HG03175 (cell line): ENCODE data around the gene KLHL7.
"Not testable (repeated sequence)": the region's sequence is repeated elsewhere in the genome, so short reads cannot be mapped to it uniquely, and the experiment has no call there.

ENCODE experiments used
- ATAC-seq: cut with Tn5 transposase; IDR thresholded peaks from one replicate; pipeline ENCODE4 v1.9.1; 2021; ENCODE audit warnings: mild to moderate bottlenecking, moderate library complexity; ENCODE audit not compliant: unreplicated experiment

The KLHL7 gene

DNA sequence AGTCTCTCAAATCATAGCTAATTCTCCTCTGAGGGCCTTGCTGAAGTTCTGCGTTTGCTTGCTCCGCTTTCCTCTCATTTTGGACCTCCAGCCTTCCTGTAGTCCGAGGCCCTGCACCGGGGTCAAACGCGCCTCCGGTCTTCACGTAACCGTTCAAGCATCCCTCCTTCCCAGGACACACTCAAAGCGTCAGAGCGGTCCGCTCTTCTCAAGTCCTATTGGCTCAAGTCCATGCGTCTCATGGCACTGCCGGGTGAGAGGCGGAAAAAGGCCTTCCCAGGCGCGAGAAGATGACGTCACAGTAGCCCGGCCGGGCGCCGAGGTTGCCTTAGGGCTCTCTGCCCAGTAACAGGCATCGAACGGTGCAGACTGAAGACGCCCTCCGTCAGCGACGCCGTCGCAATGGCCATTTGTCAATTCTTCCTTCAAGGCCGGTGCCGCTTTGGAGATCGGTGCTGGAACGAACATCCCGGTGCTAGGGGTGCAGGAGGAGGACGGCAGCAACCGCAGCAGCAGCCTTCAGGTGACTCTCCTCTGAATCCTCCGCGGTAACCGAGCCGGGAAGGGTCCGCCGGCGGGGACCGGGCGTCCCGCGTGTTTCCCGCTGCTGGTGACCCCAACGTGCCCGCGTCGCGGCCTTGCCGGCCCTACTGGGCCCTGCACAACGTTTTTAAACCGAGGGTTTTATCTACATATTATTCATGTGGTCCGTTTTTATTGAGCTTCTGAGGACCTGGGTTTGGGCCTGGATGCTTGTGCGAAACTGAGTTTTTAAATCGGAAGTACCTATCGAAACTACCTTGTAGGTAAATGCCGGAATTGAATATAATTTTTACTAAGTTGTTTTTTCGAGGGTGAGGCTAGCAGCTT, 76.3 kb downstream of the KLHL7 start, which contains the start of gene NUP42:
NUP42 (plus strand) TSS at position 365 of the 870 bp plus-strand sequence; CDS start at position 403, 38 bp downstream.
- ATAC-seq, result peak; percentile 94

DNA sequence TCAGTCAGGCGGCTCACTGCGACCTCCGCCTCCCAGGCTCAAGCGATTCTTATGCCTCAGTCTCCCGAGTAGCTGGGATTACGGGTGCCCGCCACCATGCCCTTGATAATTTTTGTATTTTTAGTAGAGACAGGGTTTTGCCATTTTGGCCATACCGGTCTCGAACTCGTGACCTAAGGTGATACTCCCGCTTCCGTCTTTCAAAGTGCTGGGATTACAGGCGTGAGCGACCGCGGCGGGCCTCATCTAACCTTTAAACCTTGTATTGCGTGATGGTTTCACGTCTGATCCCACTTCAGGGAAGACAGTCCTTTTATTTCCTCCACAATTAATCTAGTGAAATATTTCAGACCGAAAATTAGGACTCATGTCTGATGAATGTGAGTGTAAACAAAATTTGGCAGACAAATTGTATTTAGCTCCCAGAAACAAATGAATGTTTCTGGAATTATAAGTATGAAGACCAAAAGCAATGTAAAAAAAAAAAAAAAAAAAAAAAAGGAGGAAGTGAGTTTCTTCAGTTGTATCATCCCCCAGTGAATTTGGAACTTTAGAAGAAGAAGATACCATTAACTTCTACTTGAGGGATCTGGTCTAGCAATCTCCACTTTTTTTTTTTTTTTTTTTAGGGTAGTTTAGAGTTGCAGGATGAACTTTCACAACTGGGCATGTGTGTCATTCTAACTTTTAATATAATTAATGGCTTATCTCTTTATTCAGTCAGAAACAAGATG, 77.9 kb downstream of the KLHL7 start:
- ATAC-seq, result no peak

DNA sequence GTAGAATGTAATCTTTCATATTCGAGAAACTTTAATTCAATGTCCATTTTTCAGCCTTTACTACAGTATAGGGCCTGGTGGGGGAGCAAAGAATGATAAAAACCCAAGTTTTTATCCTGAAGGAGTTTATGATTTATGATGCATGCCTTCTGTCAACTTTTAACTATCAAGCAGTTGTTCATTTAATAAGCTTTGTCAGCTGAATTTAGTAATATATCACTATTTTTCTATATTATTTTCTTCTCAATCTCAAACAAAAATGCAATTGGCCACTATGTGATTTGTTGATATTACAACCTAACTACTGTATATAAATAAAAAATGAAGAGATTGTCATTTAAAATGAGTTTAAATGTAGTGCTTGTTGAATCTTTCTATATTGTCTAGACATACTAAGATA, 78.7 kb downstream of the KLHL7 start:
- ATAC-seq, result no peak

DNA sequence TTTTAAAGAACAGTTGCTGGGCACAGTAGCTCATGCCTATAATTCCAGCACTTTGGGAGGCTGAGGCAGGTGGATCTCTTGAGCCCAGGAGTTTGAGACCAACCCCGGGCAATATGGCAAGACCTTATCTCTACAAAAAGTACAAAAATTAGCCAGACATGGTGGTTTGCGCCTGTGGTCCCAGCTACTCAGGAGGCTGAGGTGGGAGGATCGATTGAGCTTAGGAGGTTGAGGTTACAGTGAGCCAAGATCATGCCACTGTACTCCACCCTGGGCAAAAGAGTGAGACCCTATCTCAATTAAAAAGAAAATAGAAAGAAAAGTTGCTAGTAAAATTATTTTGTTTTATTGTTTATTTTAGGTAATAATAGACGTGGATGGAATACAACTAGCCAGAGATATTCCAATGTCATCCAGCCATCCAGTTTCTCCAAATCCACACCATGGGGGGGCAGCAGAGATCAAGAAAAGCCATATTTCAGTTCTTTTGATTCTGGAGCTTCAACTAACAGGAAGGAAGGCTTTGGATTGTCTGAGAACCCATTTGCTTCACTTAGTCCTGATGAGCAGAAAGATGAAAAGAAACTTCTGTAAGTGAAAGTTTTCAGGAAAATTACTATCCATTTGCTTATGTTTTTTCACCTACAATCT, 79.2 kb downstream of the KLHL7 start:
- ATAC-seq, result no peak

DNA sequence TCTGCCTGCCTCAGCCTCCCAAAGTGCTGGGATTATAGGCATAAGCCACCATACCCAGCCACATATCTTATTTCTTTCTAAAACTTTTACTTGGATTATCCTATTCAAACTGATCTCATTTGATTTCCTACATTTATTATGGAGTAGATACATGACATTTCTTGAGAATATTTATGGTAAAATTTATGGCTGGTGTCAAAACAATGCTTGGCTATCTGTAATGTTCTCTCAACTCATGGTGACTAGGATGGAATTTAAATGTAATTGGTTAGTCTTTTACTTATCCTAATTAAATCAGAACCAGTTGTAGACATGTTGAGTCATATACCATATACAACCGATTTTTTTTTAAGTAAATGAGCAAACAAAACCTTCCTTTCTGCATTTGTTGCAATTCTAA, 80.4 kb downstream of the KLHL7 start:
- no peak for ATAC-seq

DNA sequence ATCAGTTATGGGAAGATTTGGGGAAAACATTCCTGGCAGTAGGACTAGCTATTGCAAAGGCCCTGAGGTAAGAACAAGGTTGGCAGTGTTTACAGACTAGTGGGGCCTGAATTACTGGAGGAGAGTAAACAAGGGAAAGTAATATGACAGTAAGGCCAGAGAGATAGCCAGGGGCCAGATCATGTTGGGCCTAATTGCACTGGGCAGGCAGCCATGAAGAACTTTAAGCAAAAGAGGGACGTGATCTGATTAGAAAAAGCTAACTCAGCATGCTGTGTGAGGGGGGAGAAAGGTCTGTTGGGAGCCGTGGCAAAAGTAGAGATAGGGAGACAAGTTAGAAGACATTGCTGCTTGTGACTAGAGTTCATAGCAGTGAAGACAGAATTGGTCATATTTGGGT, 85.4 kb downstream of the KLHL7 start:
- ATAC-seq, result no peak

DNA sequence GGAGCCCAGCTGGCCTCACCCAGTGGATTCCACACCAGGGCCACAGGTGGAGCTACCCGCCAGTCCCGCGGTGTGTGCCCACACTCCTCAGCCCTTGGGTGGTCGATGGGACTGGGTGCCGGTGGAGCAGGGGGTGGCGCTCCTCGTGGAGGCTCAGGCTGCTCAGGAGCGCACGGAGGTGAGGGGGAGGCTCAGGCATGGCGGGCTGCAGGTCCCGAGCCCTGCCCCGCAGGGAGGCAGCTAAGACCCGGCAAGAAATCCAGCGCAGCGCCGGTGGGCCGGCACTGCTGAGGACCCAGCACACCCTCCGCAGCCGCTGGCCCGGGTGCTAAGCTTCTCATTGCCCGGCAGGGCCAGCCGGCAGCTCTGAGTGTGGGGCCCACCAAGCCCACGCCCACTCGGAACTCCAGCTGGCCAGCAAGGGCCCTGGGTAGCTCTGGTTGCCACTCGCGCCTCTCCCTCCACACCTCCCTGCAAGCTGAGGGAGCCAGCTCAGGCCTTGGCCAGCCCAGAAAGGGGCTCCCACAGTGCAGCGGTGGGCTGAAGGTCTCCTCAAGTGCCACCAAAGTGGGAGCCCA, 88.2 kb downstream of the KLHL7 start:
- ATAC-seq, result not testable (repeated sequence)

DNA sequence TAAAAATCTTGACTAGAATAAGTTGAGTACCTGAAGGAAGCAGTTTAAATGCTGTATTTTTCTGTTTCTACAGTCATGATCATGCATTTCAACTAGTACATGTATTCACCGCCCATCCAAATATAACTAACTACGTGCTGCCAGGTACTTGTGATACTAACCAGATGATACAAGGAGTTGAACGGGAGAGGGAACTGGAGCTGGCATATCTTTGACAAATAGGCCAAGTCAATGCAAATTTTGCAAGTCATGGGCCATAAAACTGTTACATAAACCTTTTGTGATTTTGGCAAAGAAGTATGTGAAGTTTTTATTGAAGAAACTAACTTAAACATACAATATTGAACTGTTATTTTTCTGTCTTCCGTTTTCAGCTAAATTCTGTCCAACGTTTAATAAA, 90.7 kb downstream of the KLHL7 start:
- no peak for ATAC-seq

DNA sequence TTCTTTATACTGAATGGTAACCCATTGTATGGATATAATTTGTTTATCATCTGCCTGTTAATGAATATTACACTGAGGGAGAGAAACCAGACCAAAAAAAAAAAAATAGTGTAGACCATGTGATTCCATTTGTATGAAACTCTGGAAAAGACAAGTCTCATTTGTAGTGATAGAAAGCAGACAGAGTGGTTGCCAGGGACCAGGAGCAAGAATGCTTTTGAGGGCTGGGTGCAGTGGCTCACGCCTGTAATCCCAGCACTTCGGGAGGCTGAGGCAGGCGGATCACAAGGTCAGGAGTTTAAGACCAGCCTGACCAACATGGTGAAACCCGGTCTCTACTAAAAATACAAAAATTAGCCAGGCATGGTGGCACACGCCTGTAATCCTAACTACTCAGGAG, 92.2 kb downstream of the KLHL7 start:
- ATAC-seq, result not testable (repeated sequence)

DNA sequence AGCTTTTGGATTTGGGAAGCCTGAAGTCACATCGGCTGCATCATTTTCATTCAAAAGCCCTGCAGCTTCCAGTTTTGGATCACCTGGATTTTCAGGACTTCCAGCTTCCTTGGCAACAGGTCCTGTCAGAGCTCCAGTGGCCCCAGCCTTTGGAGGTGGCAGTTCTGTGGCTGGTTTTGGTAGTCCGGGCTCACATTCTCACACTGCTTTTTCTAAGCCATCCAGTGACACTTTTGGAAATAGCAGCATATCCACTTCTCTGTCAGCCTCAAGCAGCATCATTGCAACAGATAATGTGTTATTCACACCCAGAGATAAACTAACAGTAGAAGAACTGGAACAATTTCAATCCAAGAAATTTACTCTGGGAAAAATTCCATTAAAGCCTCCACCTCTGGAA, 94.7 kb downstream of the KLHL7 start:
- ATAC-seq, result no peak

DNA sequence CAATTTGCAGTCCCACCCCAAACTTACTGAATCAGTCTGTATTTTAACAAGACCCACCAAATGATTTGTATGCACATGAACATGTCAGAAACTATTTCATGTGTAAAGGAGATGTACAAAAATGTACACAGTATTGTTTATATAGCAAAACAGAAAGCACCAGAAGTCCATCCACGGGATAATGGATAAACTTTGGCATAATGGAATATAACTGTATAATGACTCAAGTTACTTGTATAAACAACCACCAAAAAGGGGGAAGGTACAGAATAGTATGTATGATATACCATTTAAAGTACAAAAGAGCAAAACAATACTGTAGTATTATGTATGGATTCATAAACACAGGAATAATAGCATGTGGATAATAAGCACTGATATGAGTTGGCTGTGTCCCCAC, 98.7 kb downstream of the KLHL7 start:
- no peak for ATAC-seq

DNA sequence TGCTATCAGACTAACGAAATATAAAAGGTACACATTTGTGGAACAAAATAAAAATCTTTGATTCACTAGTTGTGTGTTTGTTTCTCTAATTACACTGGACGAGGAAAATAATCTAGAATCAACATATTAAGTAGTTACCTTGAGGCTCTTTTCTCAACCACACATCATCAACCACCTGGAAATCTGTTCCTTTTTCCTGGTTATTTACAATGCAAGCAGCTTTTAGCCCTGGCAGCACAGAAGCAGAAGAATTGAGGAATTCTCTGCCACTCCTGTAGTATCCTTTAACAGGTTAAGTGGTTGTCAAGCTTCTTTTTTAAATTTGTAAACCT, 100.0 kb downstream of the KLHL7 start:
- no peak for ATAC-seq

DNA sequence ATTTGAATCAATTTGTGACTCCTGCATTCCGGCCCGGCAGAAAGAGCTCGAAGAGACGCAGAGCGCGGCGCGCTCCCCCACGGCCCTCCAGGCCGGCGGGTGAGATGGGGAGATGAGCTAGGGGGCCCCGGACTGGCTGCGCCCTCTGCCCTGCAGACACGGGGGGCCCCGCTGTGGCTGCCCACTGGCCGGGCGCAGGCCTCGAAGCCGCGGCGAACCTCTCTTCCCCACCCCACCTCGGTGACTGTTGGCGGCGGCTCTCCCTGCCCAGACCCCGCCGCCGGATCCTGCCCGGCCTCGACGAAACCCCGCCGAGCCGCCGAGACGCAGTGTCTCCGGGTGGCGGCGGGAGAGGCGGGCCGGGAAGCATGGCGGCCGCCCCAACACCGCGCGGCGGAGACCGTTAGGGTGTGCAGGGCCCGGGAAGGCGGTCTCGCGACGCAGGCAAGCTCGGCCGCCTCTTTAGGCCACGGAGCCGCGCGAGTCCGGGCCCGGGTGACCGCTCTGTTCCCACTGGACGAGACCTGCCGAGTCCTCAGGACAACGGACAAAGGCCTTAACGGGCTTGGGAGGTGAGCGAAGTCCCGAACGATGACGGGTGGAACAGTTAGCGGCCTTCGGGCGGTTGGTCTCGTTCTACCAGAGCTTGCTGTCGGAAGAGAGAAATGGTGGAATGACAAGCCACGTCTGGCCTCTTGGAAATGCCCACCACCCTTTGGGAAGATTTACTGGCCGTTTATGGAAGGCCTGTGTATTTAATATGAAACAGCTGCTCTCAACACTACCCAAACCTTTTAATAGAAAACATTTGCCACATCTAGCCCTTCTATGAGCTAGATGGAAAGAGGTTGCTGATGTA, 100.6 kb downstream of the KLHL7 start:
- no peak for ATAC-seq

DNA sequence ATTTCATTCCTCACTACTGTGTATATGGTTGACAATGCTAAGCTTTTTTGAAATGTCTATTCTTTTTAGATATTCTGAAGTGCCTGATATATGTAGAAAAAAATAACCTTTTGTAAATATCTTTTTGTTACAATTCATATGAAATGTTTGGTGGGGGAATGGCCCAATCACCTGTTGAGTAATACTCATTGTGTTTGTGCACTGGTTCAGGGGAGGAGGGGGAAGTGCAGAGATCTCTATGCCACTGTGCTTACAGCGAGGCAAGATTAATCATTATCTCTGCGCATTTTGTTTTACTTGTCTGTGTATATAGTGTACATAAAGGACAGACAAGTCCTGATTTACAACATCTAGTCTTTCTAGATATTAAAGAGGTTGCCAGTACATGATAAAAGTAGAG, 101.4 kb downstream of the KLHL7 start:
- ATAC-seq, result no peak

DNA sequence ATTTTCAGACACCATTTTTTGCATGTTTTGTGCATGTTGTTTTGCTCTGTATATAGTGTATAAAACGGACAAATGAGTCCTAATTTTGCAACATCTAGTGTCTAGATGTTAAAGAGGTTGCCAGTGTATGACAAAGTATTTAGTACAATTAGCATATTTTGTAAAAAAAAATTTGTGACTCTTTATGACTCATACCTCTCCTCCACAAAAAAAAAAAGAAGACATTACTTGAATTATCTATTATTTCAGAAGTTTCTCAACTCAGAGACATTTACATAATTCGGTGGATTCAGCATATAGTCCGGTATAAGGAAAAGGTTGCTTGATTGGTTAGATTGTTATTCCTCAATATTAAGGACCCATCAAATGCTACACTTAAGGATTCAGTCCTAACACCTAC, 102.3 kb downstream of the KLHL7 start:
- no peak for ATAC-seq

DNA sequence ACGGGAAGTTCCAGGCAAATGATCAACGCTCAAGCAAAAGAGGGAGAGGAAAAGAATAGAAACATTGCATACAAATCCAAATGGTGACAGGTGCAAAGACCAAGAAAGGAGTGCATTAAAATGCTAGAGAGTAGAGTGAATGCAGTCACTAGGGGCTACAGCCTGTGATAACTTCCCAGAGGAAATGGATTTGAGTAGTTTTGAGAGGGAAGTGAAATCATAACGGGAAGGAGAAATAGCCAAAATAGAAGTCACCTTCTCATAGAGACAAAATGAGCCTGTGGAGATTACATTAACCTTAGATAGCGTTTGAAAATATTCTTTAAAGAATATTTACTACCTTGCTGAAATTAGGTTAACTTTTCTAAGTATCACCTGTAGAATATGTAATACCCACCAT, 102.7 kb downstream of the KLHL7 start:
- no peak for ATAC-seq

DNA sequence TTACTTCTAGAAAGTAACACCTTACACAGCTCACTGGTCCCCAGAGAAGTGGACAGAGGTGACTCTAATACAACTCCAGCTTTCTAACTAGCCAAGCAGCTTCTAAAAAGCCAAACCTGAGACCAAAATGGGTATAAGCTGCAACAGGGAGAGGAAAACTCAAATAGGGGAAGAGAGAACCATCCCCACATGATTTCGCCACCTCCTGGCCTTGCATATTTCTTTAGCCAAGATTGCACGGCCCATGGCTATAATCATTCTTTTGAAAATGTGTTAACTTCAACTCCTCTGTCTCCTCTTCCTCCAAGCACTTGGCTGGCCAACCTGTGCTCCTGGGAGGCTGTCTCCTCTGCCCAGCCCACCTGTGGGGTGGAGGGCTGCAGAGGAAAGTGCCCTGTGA, 104.9 kb downstream of the KLHL7 start:
- ATAC-seq, result no peak

DNA sequence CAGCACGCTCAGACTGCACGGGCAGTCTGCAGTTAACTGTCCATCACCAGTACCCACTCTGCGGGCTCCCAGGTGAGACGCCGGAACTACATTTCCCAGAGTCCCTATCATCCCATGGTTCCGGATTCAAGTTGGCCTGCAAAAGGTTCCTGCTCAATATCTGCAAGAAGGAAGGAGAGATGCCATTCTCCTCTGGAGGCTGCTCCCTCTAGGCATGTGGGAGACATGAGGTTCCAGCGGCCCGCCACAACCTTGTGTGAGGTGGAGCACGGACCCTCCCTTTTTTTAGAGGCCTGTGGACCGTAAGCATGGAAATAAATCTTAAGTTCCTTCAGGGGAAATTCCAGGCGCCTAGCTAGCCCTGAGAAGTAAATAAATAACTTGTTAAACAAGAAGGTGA, 106.0 kb downstream of the KLHL7 start:
- no peak for ATAC-seq

DNA sequence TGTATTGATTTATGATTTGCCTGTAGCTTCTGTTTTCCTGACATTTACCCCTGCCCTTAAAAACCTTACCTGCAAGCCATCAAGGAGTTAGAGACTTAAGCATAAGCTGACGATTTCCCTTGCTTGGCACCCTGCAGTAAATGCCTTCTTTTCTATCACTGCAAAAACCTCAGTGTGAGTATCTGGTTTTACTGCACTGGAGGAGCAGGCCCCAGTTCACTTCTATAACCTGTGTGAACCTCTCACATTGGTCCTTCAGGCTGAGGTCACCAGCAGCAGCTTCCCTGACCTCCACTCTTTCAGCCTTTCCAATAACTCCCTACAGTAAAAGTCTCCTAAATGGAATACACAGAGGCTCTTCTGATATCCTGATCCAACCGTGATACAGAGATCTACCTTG, 106.8 kb downstream of the KLHL7 start:
- ATAC-seq, result no peak

DNA sequence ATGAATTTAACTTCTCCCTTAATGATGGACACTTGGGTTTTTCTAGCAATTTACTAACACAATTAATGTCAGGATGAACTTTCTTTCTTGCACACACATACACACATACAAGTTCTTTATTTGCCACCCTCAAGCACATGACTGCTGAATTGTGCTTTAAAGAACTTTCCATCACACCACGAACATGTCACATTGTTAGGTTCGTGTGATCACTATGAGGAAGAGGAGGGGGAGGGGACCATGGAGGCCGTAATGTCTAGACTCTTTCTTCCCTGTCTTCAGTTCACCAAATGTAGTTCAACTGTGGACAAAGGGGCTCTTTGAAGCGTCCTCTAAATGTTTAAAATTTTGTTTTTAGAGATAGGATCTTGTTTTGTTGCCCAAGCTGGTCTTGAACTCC, 107.3 kb downstream of the KLHL7 start:
- ATAC-seq, result no peak

DNA sequence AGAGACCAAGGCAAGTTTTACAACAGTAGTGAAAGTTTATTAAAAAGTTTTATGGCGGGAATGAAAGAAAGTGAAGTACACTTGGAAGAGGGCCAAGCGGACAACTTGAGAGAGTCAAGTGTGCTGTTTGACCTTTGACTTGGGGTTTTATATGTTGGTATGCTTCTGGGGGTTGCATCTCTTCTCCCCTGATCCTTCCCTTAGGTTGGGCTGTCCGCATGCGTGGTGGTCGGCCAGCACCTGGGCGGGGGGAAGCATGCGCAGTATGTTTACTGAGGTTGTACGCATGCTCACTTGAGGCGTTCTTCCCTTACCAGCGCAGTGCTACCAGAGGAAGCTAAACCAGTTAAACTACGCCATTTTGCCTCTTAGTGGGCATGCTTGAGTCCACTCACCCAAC, 108.2 kb downstream of the KLHL7 start:
- no peak for ATAC-seq
